ENCODE measurements around the gene NRAP.

NRAP gene

DNA sequence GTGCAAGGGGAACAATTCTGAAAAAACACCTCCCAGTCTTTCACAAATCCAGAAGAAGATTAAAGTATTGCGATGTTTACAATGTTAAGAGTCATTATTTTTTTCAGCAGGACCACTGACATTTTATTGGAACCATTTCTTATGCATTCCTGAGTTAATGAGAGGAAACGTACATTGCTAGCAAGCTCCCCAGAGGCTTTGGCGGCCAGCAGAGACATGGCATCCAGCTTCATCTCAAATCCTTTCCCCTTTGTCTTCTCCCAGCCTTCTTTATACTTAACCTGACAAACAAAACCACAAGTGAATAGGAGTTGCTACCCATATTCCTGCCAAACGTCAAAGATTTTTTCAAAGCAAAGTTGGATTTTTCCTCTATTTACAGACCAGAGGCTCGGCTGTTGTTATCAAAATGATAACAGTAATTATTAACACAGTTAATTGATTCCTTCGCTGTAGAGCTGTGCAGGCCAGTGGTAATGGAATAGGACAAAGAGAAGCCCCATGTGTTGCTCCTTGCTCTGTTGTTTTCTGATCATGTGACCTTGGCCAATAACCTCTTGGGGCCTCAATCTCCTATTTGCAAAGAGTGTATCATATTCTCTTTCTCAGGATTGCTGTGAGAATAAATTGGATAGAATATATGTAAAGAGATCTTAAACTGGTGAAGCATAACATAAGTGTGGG is 32.0 kb downstream of the NRAP start:
- DNase-seq, result peak; percentile 1 to 28 (median 12)

- DNase-seq, result no peak
Observed at GRCh38 chr10:113630929-113631533, 32.8 kb downstream of the NRAP start.

DNA sequence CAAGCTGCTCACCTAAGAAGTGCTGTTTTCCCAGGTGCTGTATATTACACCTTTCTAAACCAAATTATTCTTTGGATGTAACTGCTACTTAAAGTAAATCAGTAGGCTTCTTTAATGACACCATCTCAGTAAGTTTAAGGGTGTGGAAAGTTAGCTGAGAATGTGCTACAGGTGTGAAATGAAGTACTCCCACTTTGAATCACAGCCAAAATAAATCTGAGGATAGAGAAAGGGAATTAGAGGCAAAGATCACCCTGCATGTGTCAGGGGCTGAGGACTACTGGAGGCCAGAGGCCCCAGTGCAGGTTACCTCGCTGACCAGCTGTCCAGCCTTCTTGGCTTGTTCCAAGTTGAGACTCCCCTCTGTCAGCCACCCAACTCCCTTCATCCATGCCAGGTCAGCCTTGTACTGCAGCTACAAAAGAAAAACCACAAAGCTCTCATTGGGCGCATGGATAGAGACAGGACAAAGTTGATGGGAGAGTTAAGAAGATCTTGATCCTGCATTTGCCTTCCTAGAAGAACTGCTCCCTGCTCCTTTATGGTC is 35.2 kb downstream of the NRAP start:
- DNase-seq, result no peak

DNA sequence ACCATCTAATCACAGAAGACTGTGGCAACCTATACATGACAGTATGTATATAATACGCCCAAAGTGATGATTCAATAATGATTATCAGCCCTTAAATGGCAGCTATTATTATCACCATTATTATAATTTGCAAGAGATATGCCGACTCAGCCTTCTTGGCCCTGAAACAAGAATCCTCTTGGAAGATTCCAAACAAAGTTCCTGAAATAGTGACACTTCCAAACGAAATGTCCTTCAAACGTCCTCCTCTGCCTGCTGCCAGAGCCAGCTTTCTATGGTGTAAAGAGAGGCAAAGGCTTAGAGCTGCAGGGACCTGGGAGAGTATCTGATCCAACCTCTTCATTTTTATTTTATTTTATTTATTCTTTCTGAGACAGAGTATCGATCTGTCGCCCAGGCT is 36.0 kb downstream of the NRAP start:
- DNase-seq, result no peak

GRCh38 chr10:113626809-113627355 is 37.0 kb downstream of the NRAP start:
- DNase-seq, result no peak

- no peak for DNase-seq
Observed at GRCh38 chr10:113625461-113626186, 38.2 kb downstream of the NRAP start.

GRCh38 chr10:113622831-113623230 is 41.0 kb downstream of the NRAP start:
- DNase-seq, result no peak

- DNase-seq, result no peak
Observed at GRCh38 chr10:113621799-113622198, 42.0 kb downstream of the NRAP start.

- no peak for DNase-seq
Observed at GRCh38 chr10:113620936-113621335, 42.9 kb downstream of the NRAP start.

DNA sequence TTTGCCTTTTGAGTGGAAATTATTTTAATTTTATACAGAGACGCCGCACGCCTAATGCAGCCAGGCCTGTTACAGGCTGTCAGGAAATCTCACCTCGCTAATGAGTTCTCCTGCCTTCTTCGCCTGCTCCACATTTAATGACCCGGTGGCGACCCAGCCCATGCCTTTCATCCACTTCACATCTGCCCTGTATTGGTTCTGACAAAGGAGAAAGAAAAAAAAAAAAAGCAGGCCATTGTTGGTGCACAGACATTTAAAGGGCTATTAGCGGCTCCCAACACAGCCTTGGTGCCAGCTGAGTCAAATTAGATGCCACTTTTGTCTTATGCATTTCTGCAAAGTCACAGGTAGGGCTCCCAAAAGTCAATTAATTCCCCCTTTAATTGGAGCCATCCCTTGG is 43.3 kb downstream of the NRAP start:
- DNase-seq, result peak; percentile 22 to 81 (median 27)

DNA sequence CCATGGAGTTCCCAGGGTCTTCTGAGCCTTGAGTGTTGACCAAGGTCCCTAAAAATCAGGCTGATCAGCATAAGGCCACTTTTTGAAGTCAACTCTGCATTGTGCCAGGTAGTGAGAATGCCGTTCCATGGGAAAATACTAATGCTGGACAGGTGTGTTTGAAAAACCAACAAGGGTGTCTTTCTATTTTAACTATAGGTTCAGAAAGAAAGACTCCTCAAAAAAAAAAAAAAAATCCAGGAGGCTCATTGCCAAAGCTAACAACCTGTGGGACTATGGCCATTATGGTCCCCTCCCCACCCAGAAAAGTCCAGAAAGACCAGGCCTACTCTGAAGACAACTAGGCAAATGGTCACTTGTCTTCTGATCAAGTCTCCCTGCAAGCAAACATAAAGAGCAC is 44.4 kb downstream of the NRAP start:
- DNase-seq, result no peak

- no peak for DNase-seq
Observed at GRCh38 chr10:113618338-113618737, 45.5 kb downstream of the NRAP start.

DNA sequence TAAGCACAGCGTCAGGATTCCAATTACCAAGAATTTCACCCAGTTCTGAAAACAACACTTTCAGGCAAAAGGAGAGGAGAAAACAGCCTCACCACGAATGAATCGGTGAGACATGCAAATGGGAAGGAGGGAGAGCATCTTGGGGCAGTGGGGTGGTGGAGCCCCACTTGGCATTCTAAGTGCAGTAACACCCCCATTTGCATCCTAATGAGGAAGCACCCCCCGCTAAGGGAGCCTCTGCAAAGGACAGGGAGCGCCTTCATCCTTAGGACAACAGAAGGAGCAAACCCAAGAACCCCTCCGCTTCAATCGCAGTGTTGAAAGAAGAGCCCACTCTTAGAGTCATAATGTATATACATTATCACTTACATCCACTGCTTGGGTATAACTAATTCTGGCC is 46.8 kb downstream of the NRAP start:
- DNase-seq, result no peak

- DNase-seq, result peak in 2 of 3 experiments; percentile 9 to 26
Observed at GRCh38 chr10:113616244-113617074, 47.4 kb downstream of the NRAP start.

- DNase-seq, result no peak
Observed at GRCh38 chr10:113613977-113614690, 49.7 kb downstream of the NRAP start.

GRCh38 chr10:113613427-113613826 is 50.4 kb downstream of the NRAP start:
- DNase-seq, result no peak

- DNase-seq, result no peak
Observed at GRCh38 chr10:113612154-113612553, 51.7 kb downstream of the NRAP start.

DNA sequence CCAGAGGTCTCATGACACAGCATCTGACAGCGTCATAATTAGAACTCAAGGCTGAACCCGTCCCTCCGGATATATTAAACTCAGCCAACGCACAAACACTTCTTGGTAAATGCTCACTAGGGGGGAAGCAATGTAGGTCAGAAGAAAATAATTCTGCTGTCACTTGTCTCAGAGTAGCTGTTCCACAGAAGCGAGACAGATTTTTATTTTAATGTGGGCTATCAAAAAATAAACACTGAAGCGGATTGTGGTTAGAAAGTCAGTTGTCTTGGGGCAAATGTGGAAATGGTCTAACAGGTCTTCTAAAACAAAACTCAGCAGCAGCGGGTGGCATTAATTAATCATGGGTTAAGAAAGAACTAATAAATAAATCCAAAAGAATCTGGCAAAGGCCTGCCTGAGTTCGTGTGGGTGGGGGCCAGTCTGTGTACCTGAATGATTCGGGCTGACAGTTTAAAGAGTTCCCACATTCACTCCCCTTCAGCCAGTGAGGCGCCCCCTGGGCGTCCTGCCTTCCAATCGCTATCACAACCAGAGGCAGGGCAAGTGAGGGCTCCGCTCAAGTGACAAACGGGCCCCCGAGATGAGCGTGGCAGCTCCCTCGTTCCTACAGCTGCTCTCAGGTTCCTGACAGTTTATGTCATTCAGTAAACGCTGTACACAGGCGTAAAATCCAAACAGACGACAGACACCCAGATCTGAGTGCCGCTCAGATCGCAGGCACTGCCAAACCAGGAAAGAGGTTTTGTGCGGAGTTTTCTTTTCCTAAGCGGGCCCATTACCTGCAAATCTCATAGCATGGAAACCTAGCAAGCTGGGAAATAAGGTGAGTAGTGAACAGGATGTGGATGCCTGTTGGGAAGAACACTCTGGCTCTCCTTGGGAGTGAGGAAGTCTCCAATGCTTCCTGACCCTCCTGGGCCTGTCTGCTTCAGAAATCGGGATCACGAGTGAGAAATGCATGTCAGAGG is 52.9 kb downstream of the NRAP start:
- peak in 1 of 3 experiments; percentile 0 for DNase-seq

- DNase-seq, result no peak
Observed at GRCh38 chr10:113609704-113610108, 54.1 kb downstream of the NRAP start.

DNA sequence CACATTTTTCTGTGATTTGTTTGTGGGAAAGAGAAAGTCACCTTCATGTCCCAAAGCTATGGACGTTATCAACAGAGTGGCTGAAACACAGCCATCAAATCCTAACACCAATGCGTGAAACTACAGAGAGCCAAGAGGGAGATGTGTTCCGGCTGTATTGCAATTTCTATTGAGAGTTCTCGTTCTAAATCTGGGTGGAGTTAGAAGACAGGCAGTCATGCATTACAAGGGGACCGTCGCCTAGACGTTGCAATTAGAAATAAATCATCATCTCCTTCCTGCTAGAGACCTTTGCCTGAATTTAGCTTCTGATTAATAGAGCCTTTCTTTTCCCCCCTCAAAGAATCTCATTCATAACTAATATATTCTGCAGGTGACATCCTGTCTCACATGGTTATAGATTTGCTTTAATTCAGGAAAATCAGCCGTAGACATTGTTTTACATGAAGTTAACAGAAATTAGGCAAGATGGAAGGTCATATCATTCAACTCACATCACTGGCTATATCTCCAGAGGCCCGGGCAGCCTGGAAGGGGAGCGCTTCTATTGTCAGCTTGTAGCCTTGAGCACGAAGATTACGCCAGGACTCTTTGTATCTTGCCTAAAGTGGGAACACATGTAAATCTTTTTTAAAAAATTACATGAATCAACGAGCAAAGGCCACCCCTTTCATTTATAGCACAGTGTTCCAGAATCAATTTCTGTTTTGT is 58.4 kb downstream of the NRAP start:
- no peak for DNase-seq

Data from NCI-H1417 (cell line).